ENCODE results near the gene C17orf78.

DNA sequence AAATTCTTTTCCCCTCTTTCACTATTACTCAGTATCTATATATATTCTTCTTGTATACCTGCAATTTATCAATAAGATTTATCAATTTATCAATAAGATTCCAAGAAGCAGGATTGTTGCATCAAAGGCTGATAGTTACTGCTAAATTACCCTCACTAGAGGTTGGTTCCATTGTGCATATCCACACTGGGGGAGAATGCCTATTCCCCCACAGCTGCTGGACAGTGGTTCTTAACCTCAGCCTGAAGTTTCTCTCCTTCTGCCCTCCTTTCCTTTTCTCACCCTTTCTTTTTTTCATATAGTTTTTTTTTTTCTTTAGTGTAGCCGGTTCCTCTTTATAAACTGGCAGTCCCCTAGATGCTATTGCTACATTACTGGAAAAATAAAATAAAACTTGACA is 6.3 kb downstream of the C17orf78 start:
- TF ChIP-seq POLR2A (IDR thresholded peaks at IDR 0.05), result no peak
- TF ChIP-seq, protein P1, sequence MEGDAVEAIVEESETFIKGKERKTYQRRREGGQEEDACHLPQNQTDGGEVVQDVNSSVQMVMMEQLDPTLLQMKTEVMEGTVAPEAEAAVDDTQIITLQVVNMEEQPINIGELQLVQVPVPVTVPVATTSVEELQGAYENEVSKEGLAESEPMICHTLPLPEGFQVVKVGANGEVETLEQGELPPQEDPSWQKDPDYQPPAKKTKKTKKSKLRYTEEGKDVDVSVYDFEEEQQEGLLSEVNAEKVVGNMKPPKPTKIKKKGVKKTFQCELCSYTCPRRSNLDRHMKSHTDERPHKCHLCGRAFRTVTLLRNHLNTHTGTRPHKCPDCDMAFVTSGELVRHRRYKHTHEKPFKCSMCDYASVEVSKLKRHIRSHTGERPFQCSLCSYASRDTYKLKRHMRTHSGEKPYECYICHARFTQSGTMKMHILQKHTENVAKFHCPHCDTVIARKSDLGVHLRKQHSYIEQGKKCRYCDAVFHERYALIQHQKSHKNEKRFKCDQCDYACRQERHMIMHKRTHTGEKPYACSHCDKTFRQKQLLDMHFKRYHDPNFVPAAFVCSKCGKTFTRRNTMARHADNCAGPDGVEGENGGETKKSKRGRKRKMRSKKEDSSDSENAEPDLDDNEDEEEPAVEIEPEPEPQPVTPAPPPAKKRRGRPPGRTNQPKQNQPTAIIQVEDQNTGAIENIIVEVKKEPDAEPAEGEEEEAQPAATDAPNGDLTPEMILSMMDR (IDR thresholded peaks at IDR 0.05), result no peak
